Glomerular visceral epithelial cell (primary cell): ENCODE data around the gene OCA2.
A peak's percentile ranks its signal among the peaks of the same experiment; 100 is the strongest.

ENCODE experiments used
- DNase-seq: peaks from one replicate; pipeline ENCODE4 v3.0.0-alpha.2; 2016; ENCODE audit errors: extremely low spot score

The OCA2 gene

GRCh38 chr15:28079313-28079969, 19.7 kb downstream of the OCA2 start:
- no peak for DNase-seq

- DNase-seq: no peak
These were observed 20.9 kb downstream of the OCA2 start for GRCh38 chr15:28078191-28078719.

GRCh38 chr15:28075573-28075972, 23.5 kb downstream of the OCA2 start:
- no peak for DNase-seq

- no peak for DNase-seq
These were observed 30.2 kb downstream of the OCA2 start for GRCh38 chr15:28068930-28069329.

- DNase-seq: no peak
These were observed 32.9 kb downstream of the OCA2 start for GRCh38 chr15:28066231-28066630.

DNA sequence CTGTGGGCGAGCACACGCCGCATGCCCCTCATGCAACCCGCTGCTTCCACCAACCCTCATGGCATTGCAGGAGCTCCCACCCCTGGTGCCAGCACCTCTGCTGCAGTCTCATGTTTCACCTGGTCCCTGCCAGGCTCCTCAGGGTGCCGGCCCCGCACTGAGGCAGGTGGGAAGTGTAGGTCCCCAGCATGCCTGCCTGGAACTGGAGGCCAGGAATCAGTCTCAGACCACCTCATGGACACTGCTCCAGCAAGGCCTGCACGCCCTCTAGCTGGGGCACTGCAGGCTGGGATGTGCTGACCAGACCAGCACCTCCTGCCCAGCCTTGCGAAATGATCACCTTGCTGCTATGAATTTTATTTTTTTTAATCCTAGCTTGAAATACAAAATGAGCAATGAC, 39.1 kb downstream of the OCA2 start:
- DNase-seq: no peak

DNA sequence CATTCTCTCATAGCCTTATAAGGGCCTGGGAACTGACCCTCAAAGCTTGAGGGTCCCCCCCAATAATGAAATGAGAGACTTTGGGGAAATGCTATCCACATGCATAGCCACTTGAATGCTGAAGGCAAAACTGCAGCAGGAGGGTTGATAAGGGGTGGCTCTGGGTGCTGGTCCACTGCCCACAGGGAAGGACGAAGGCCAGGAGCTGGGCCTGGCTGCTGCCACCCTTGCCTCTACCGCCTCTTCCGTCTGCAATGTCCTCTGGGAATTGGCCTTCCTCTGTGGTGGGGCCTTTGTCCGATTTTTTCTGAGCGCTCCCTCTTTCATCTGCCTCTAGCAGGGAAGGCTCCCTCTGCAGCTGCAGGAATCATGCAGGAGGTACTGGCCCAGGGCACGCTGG, 41.0 kb downstream of the OCA2 start:
- DNase-seq: no peak

- no peak for DNase-seq
These were observed 47.0 kb downstream of the OCA2 start for GRCh38 chr15:28051955-28052633.

GRCh38 chr15:28049581-28049980, 49.5 kb downstream of the OCA2 start:
- no peak for DNase-seq

DNA sequence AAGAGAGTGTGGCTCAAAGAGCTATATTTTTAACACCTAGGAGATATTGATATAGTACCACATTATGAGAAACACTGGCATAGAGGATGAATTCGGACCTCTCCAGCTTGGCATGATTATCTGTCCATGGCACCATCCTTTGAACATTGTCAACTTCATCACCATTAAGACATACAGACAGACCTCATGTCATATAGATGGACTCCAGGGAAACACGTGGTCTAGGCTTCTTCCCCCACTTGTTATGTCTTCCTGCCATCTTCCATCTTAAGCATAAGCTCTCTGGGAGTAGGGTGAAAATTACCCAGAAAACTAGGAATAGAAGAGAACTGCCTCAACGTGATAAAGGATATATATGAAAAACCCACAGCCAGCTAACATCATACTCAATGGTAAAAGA, 51.8 kb downstream of the OCA2 start:
- no peak for DNase-seq

DNA sequence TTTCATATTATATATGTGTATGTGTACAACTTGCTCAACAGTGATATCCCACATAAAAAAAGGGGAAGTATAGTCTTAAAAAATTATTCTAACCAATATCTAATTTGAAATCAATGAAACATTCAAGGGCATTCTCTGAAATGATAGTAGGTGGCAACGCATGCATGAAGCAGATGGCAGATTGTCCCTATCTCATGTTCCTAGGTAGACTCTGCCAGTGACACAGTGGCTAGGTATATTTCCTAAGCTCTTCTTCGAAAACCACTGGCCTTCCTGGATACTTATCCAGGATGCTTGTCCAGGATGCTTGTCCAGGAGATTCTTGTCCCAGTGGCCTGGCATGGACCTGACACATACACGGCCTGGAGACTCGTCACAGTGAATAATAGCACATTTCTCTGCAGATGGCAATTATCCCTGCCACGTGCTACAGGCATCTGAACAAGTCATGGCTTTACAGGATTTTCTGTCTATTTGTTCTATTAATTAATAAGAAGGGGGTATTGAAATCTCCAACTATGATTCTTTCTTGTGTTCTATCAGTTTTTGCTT, 54.9 kb downstream of the OCA2 start:
- no peak for DNase-seq

- peak; percentile 6 for DNase-seq
These were observed 55.4 kb downstream of the OCA2 start for GRCh38 chr15:28043691-28044091.

DNA sequence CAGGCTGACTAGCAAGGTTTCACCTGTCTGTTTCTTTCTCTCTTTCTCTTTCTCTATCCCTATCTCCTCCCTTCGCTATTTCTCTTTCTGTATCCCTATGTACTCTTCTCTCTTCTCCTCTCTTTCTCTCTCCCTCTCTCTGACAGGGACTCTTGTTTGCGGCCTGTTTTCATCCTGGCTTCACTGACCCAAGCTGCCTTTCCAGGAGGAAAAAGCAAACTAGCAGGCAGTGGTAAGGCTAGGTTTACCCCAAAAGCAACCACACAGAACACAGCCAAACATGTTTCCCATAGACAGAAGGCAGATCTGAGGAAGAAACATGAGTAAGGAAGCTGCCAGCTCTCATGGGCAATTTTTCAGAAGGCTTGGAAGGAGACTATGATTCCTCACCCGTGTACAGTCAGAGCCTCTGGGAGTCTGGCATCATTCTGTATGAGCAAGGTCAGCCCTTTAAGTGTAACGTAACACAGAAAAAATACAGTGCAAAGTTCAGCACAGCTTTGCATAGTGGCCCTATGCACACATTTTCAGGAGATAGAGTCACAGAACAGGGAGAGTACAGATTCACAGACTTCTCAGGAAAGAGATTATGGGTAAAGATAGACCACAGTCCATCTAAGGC, 61.0 kb downstream of the OCA2 start:
- no peak for DNase-seq

DNA sequence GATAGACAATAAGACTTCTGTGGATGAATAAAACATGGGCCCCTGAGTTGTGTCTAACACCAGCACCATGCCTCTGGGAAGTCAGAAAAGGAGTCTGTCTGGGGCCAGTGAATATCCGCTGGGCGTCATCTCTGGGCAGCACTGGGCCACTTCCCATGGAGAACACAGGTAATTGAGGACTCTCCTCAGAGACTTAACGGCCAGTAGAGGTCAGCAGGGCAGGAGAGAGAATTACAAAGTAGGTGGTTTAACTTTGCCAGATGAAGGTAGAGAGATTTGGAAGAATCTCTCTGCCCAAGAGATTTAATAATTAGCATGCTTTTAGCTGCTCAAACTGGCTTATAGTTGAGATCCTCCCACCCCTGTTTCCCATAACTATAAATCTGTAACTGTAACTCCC, 65.7 kb downstream of the OCA2 start:
- no peak for DNase-seq

GRCh38 chr15:28030801-28031200, 68.3 kb downstream of the OCA2 start:
- no peak for DNase-seq

DNA sequence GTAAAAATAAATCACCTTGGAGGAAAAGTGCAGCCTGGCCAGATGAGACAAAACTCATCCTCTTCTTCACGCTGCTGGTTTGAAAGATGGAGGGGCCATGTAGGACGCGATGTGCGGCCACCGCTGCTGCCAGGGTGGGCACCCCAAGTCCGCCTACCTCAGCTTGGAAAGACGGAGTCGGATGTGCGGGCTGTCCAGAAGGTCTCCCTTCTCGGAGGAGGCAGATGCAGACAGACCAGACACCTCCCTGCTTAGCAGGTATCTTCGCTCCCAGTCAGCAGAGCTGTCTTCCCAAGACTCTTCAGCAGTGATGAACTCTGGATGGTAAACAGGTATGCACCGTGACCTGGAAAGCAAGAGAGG, 71.4 kb downstream of the OCA2 start:
- DNase-seq: no peak

DNA sequence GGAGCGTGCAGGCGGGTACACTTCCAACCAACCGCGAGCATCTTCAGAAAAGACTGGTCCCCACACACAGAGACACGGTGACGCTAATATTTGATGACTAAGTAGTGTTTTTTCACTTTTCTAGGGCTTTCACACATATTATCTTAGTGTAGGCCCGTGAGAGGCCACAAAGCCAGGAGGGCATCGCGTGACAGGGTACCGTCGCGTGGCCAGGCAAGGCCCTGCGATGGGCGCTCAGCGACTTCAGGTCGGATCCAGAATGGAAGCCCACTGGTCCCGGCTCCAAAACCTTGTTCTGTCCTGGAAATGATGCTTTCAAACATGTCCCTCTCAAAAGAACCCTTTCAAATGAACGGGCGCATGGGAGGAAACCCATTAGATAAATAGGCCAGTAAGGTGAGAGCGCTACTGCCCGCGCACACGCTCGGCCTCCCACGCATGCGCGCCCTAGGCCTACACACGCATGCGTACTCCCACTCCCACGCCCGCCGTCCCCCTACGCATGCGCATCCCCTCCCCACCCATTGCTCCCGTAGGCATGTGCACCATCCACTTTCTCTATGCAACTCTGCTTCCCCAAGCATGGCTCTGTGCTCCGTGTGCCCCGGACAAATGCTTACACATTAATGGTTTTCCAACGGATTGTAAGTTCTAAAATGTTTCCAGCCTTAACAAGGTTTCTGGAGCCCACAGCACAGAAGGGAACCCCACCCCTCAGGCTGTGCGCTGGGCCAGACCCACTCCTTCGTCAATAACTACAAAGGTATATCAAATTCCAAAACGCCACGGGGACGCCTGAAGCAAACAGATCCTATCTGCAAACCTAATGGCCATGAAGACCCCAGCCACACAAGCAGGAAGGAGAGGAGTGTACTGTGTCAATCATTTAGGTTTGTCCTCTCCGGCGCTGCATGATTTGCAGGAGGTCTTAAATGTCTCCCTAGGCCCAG, 72.1 kb downstream of the OCA2 start:
- no peak for DNase-seq

DNA sequence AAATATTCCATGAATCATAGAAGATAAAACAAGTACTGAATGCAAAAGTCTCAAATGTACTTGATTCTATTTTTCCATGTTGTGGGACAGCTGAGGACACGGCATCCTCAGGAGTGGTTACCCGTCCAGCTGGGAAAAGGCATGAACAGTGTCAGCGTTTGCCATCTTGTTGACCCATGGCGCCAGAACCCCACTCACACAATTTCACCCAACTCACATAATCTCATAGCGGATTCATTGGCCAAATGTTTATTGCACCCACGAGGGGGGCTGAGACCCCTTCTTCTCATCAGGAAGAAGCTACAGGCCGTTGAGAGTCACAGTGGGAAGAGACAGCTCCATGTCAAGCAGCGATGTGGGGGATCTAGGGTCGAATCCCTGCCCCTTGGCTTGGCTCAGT, 72.9 kb downstream of the OCA2 start:
- DNase-seq: no peak

DNA sequence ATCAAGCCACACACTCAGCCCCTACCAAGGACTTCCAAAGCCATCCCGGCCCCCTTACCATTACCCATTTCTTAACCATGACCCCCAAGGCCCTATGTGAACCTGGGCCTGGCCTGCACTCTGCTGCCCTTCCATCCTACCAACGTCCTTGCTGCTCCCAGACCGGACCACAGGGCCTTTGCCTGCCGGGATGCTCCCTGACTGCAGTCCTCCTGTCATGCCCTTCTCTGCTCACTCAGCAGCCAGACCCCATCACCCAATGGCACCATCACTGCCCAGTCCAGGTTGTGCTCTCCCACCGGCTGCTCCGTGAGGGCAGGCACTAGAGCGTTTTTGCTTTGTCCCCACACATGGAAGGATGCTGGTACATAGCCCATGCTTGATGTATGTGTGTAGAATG, 73.7 kb downstream of the OCA2 start:
- DNase-seq: no peak

DNA sequence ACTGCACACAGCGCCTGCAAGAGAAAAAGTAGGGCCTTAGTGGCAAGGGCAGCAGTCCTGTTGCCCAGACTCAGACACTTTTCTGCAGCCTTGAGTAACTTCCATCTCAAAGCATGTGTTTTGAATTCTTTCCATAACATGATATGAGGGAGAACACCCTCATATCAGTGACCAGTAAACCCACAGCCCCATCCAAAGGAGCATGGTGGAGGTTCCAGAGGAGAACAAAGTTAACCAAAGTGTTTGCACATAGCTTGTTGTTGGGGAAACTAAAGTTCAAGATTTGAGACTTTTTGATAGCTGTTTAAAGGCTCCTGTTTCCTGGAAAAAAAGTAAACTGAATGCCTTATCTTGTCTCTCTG, 74.2 kb downstream of the OCA2 start:
- DNase-seq: no peak

- DNase-seq: no peak
These were observed 74.9 kb downstream of the OCA2 start for GRCh38 chr15:28023933-28024888.
